Pancreas (tissue), 10 donors: ENCODE data around the gene ZNF423. TPM values are rescaled to one million over a fixed set of nuclear protein-coding genes. Genes with fewer than 3 reads are reported as not detected.

ENCODE experiments used
- ATAC-seq, 4 donors: fragments of 200-7000 bp; cut with Tn5 transposase; one replicate each; pipeline versions ENCODE4 v1.8.0 to v1.9.1; 2020; ENCODE audit warnings: mild to moderate bottlenecking in 4 of 4, moderate library complexity in 4 of 4
- DNase-seq, 6 donors: peaks; one replicate each; pipeline ENCODE4 v3.0.0-alpha.2; 2020
- FAIRE-seq: peaks from 2 replicates; lab custom pipeline; 2012; peaks lifted over from hg19 to GRCh38; lab: Jason Lieb, UNC
- H3K27ac ChIP-seq, 4 donors: fragments of 200-600 bp; sonication (generic); 1 replicate in 3 of 4; 2 replicates in 1 of 4; pipeline versions ENCODE4 v1.5.0 to v1.8.0; 2020
- H3K27me3 ChIP-seq, 4 donors: fragments of 200-600 bp; one replicate each; pipeline ENCODE4 v1.8.0; 2021
- H3K36me3 ChIP-seq, 3 donors: fragments of 200-600 bp; sonication (generic) in 1 of 3; one replicate each; pipeline versions ENCODE4 v1.5.0 to v1.8.0; 2020 to 2021
- H3K4me1 ChIP-seq, 3 donors: fragments of 200-600 bp; one replicate each; pipeline ENCODE4 v1.8.0; 2021
- H3K4me3 ChIP-seq, 4 donors: fragments of 200-600 bp; sonication (generic) in 2 of 4; one replicate each; pipeline versions ENCODE4 v1.5.0 to v1.8.0; 2020 to 2021
- H3K9me3 ChIP-seq, 4 donors: fragments of 200-600 bp; one replicate each; pipeline ENCODE4 v1.8.0; 2021
- CTCF ChIP-seq, 4 donors: fragments of 200-600 bp; sonication (generic) in 3 of 4; IDR thresholded peaks; one replicate each; pipeline versions ENCODE4 v1.5.0 to v1.8.0; 2021; ENCODE audit warnings: antibody characterized with exemption in 4 of 4
- WGBS, 2 donors: extraction: QIAGEN DNeasy Blood & Tissue Kit; methylation state at CpG; one replicate each; pipeline ENCODE4 v1.1.7; 2013; 5-methylcytosine and 5-hydroxymethylcytosine counted together
- intact Hi-C, 3 donors: fragments of 100-400 bp; cut with DNase I; formaldehyde crosslinking; loops; one replicate each; pipeline versions ENCODE4 v1.11.1 to v1.14.2; 2022
- polyA plus RNA-seq, 2 donors: library from polyadenylated mRNA; stranded (reverse); fragments of 200-250 nt; gene quantifications; one replicate each; pipeline ENCODE4 v1.2.3, GENCODE V29; 2013
- total RNA-seq, 6 donors: library from RNA; stranded (reverse); fragmentation: NEBNext Ultra II Directional in 4 of 6; extraction: Animal tissue kit (Norgen Biotek cat#: 25700) in 4 of 6; gene quantifications; one replicate each; pipeline versions ENCODE4 v1.2.1 to v1.2.4, GENCODE V29; 2021 to 2023
- donor health status: healthy with polysubstance abuse.
- donor health status: DM: no; HTN: no; CAD: no; lungs with moderate emphysema.
- donor health status: DM: no; HTN: no; CAD: no.
- donor health status: control.
- donor health status: control.
- donor health status: Bipolar disorder and iron deficiency.
- donor health status: DM: yes; HTN: yes; CAD: no.
- donor health status: DM: no; HTN: no; CAD: no.
- donor health status: DM: no; HTN: no; CAD: no.
- donor health status: DM: yes; HTN: yes; CAD: no.

Gene ZNF423
- total and polyA plus RNA-seq, 8 donors: 0.61 to 5.1 (median 3.0) TPM

DNA sequence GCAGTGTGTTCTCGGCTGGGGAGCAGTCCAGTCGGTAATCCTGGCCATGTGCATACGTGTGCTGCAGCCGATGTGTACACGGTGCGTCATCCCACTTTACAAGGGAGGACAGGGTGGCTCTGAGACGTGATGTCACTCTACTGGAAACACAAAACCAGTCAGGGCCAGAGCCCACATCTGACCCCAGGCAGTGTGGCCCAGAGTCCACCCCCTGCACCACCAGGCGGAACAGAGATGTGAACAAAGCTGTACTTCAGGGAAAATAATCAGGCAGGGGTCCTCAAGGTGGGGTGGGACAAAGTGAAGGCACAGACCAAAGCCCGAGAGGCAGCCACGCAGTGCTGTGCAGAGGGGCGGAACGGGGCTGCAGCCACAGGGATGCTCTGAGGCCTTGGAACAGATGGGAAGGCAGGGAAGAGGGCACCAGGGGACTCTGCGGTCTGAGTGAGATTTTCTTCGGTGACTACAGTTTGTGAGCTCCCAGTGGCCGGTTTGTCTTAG lies 181.5 kb downstream of the ZNF423 start:
- H3K9me3 ChIP-seq: no peaks in the 10 kb centered on the region
- DNase-seq: no peak
- no peak for ATAC-seq
- intact Hi-C loops: no loop called here
- no peak for FAIRE-seq
- TF ChIP-seq CTCF (IDR thresholded peaks at IDR 0.05): no peak
- no peaks in the 10 kb centered on the region for H3K36me3 ChIP-seq
- H3K27me3 ChIP-seq: no peaks in the 10 kb centered on the region
- H3K27ac ChIP-seq: no peak overlapping the region
- no peak overlapping the region for H3K4me3 ChIP-seq
- WGBS, 2 donors: 90 to 91% methylated on average over 15 of the region's 15 CpGs
- H3K4me1 ChIP-seq: no peaks in the 10 kb centered on the region

GRCh38 chr16:49673442-49673841 lies 182.5 kb downstream of the ZNF423 start:
- no peak for TF ChIP-seq CTCF (IDR thresholded peaks at IDR 0.05)
- Histone ChIP-seq H3K27me3 (no peaks in the 10 kb centered on the region), H3K9me3 (no peaks in the 10 kb centered on the region), H3K4me1 (no peaks in the 10 kb centered on the region), H3K36me3 (no peaks in the 10 kb centered on the region), H3K4me3 (no peak overlapping the region), H3K27ac (no peak overlapping the region)
- peak in 1 of 6 donors; percentile 12 for DNase-seq
- WGBS, 2 donors: 87 to 91% methylated on average over 8 of the region's 8 CpGs
- no peak for FAIRE-seq
- intact Hi-C loops: no loop called here
- no peak for ATAC-seq

GRCh38 chr16:49672753-49673152 lies 183.2 kb downstream of the ZNF423 start:
- H3K27me3 ChIP-seq: no peaks in the 10 kb centered on the region
- H3K27ac ChIP-seq: no peak overlapping the region
- H3K36me3 ChIP-seq: no peaks in the 10 kb centered on the region
- no peak for TF ChIP-seq CTCF (IDR thresholded peaks at IDR 0.05)
- H3K4me3 ChIP-seq: no peak overlapping the region
- 80 to 84% methylated on average over 11 of the region's 11 CpGs for WGBS, 2 donors
- H3K9me3 ChIP-seq: no peaks in the 10 kb centered on the region
- DNase-seq (peak in 1 of 6 donors; percentile 21), FAIRE-seq (no peak), ATAC-seq (no peak)
- no peaks in the 10 kb centered on the region for H3K4me1 ChIP-seq
- intact Hi-C loops: no loop called here

GRCh38 chr16:49671333-49671732 lies 184.6 kb downstream of the ZNF423 start:
- FAIRE-seq (no peak), ATAC-seq (no peak), DNase-seq (no peak)
- Histone ChIP-seq H3K4me3 (no peak overlapping the region), H3K4me1 (no peaks in the 10 kb centered on the region), H3K27me3 (no peaks in the 10 kb centered on the region), H3K36me3 (no peaks in the 10 kb centered on the region), H3K9me3 (no peaks in the 10 kb centered on the region), H3K27ac (no peak overlapping the region)
- 82 to 84% methylated on average over 12 of the region's 12 CpGs for WGBS, 2 donors
- intact Hi-C loops: no loop called here
- TF ChIP-seq CTCF (IDR thresholded peaks at IDR 0.05): no peak

GRCh38 chr16:49670627-49671026 lies 185.3 kb downstream of the ZNF423 start:
- TF ChIP-seq CTCF (IDR thresholded peaks at IDR 0.05): no peak
- Histone ChIP-seq H3K36me3 (no peaks in the 10 kb centered on the region), H3K9me3 (no peaks in the 10 kb centered on the region), H3K4me3 (no peak overlapping the region), H3K27me3 (no peaks in the 10 kb centered on the region), H3K27ac (no peak overlapping the region), H3K4me1 (no peaks in the 10 kb centered on the region)
- 80 to 86% methylated on average over 13 of the region's 13 CpGs for WGBS, 2 donors
- ATAC-seq: no peak
- DNase-seq: peak in 1 of 6 donors; percentile 13
- FAIRE-seq: no peak
- intact Hi-C loops: no loop called here
